ENCODE measurements around the gene PACSIN2. TPM values are rescaled to one million over a fixed set of nuclear protein-coding genes. Genes with fewer than 3 reads are reported as not detected.

The PACSIN2 gene
- total and polyA plus RNA-seq, 2 experiments from 2014 or later, result 23.5 to 57.3 TPM

GRCh38 chr22:42920101-42920820 lies 94.7 kb downstream of the PACSIN2 start (continued):
- TF ChIP-seq, protein P1, sequence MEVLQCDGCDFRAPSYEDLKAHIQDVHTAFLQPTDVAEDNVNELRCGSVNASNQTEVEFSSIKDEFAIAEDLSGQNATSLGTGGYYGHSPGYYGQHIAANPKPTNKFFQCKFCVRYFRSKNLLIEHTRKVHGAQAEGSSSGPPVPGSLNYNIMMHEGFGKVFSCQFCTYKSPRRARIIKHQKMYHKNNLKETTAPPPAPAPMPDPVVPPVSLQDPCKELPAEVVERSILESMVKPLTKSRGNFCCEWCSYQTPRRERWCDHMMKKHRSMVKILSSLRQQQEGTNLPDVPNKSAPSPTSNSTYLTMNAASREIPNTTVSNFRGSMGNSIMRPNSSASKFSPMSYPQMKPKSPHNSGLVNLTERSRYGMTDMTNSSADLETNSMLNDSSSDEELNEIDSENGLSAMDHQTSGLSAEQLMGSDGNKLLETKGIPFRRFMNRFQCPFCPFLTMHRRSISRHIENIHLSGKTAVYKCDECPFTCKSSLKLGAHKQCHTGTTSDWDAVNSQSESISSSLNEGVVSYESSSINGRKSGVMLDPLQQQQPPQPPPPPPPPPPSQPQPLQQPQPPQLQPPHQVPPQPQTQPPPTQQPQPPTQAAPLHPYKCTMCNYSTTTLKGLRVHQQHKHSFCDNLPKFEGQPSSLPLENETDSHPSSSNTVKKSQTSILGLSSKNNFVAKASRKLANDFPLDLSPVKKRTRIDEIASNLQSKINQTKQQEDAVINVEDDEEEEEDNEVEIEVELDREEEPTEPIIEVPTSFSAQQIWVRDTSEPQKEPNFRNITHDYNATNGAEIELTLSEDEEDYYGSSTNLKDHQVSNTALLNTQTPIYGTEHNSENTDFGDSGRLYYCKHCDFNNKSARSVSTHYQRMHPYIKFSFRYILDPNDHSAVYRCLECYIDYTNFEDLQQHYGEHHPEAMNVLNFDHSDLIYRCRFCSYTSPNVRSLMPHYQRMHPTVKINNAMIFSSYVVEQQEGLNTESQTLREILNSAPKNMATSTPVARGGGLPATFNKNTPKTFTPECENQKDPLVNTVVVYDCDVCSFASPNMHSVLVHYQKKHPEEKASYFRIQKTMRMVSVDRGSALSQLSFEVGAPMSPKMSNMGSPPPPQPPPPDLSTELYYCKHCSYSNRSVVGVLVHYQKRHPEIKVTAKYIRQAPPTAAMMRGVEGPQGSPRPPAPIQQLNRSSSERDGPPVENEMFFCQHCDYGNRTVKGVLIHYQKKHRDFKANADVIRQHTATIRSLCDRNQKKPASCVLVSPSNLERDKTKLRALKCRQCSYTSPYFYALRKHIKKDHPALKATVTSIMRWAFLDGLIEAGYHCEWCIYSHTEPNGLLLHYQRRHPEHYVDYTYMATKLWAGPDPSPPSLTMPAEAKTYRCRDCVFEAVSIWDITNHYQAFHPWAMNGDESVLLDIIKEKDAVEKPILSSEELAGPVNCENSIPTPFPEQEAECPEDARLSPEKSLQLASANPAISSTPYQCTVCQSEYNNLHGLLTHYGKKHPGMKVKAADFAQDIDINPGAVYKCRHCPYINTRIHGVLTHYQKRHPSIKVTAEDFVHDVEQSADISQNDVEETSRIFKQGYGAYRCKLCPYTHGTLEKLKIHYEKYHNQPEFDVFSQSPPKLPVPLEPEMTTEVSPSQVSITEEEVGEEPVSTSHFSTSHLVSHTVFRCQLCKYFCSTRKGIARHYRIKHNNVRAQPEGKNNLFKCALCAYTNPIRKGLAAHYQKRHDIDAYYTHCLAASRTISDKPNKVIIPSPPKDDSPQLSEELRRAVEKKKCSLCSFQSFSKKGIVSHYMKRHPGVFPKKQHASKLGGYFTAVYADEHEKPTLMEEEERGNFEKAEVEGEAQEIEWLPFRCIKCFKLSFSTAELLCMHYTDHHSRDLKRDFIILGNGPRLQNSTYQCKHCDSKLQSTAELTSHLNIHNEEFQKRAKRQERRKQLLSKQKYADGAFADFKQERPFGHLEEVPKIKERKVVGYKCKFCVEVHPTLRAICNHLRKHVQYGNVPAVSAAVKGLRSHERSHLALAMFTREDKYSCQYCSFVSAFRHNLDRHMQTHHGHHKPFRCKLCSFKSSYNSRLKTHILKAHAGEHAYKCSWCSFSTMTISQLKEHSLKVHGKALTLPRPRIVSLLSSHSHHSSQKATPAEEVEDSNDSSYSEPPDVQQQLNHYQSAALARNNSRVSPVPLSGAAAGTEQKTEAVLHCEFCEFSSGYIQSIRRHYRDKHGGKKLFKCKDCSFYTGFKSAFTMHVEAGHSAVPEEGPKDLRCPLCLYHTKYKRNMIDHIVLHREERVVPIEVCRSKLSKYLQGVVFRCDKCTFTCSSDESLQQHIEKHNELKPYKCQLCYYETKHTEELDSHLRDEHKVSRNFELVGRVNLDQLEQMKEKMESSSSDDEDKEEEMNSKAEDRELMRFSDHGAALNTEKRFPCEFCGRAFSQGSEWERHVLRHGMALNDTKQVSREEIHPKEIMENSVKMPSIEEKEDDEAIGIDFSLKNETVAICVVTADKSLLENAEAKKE (CRISPR knock-in tag; IDR thresholded peaks at IDR 0.05), result no peak
- no peak for TF ChIP-seq ZNF114 (CRISPR knock-in tag; IDR thresholded peaks at IDR 0.05)
- TF ChIP-seq, protein P2, sequence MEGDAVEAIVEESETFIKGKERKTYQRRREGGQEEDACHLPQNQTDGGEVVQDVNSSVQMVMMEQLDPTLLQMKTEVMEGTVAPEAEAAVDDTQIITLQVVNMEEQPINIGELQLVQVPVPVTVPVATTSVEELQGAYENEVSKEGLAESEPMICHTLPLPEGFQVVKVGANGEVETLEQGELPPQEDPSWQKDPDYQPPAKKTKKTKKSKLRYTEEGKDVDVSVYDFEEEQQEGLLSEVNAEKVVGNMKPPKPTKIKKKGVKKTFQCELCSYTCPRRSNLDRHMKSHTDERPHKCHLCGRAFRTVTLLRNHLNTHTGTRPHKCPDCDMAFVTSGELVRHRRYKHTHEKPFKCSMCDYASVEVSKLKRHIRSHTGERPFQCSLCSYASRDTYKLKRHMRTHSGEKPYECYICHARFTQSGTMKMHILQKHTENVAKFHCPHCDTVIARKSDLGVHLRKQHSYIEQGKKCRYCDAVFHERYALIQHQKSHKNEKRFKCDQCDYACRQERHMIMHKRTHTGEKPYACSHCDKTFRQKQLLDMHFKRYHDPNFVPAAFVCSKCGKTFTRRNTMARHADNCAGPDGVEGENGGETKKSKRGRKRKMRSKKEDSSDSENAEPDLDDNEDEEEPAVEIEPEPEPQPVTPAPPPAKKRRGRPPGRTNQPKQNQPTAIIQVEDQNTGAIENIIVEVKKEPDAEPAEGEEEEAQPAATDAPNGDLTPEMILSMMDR (conservative IDR thresholded peaks at IDR 0.05; ENCODE audit: low read depth in 2 of 2), result no peak
- no peak for TF ChIP-seq JUNB (IDR thresholded peaks at IDR 0.05; ENCODE audit: unreplicated experiment)
- TF ChIP-seq EZH2 (IDR thresholded peaks at IDR 0.05; ENCODE audit: low read depth, unreplicated experiment), result no peak

GRCh38 chr22:42919199-42919598 lies 95.8 kb downstream of the PACSIN2 start:
- no peaks in the 10 kb centered on the region for H3K27me3 ChIP-seq (ENCODE audit: insufficient read depth)
- H3K4me2 ChIP-seq, result no peak overlapping the region
- Mint-ChIP-seq H3K27me3 (ENCODE audit: insufficient read depth, low read depth, poor library complexity) (peaks cover 6% of the 10 kb centered on the region), H3K36me3 (ENCODE audit: low read depth) (0 out of 3 replicates have a peak, but pooled peaks cover 2% of the 10 kb centered on the region), H3K4me3 (no peak overlapping the region), H3K9me3 (no peaks in the 10 kb centered on the region), H3K4me1 (peaks cover 49% of the 10 kb centered on the region), H3K27ac (no peak overlapping the region)
- no peaks in the 10 kb centered on the region for H3K9me2 ChIP-seq (ENCODE audit: insufficient read depth)
- H3K27ac ChIP-seq (ENCODE audit: low read depth), result no peak overlapping the region
- ATAC-seq (no peak), DNase-seq (ENCODE audit: low spot score) (no peak)
- H4K20me1 ChIP-seq (replicated peaks; ENCODE audit: insufficient read depth), result peaks cover 33% of the 10 kb centered on the region
- H3F3A ChIP-seq (replicated peaks; ENCODE audit: low read depth), result no peaks in the 10 kb centered on the region
- peaks cover 95% of the 10 kb centered on the region for H3K79me2 ChIP-seq (replicated peaks; ENCODE audit: insufficient read depth)
- peaks cover 28% of the 10 kb centered on the region; the same call in 1 of the 2 replicates for H3K4me1 ChIP-seq (ENCODE audit: insufficient read depth)
- H3K36me3 ChIP-seq (ENCODE audit: insufficient read depth), result no peaks in the 10 kb centered on the region
- H3K4me3 ChIP-seq, result no peak overlapping the region
- no peak overlapping the region for H2AFZ ChIP-seq
- TF ChIP-seq, protein P3, sequence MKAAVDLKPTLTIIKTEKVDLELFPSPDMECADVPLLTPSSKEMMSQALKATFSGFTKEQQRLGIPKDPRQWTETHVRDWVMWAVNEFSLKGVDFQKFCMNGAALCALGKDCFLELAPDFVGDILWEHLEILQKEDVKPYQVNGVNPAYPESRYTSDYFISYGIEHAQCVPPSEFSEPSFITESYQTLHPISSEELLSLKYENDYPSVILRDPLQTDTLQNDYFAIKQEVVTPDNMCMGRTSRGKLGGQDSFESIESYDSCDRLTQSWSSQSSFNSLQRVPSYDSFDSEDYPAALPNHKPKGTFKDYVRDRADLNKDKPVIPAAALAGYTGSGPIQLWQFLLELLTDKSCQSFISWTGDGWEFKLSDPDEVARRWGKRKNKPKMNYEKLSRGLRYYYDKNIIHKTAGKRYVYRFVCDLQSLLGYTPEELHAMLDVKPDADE (IDR thresholded peaks at IDR 0.05), result no peak
- no peak for TF ChIP-seq ZNF114 (CRISPR knock-in tag; IDR thresholded peaks at IDR 0.05)
- TF ChIP-seq EZH2phosphoT487 (IDR thresholded peaks at IDR 0.05; ENCODE audit: unreplicated experiment), result no peak
- no peak for TF ChIP-seq STAT1 (IDR thresholded peaks at IDR 0.05; ENCODE audit: unreplicated experiment)
- TF ChIP-seq JUNB (IDR thresholded peaks at IDR 0.05; ENCODE audit: unreplicated experiment), result no peak
- TF ChIP-seq, protein P2 (conservative IDR thresholded peaks at IDR 0.05; ENCODE audit: low read depth in 2 of 2), result no peak

All from GM23338 (cell line).